ENCODE measurements around the gene FGG.

DNA sequence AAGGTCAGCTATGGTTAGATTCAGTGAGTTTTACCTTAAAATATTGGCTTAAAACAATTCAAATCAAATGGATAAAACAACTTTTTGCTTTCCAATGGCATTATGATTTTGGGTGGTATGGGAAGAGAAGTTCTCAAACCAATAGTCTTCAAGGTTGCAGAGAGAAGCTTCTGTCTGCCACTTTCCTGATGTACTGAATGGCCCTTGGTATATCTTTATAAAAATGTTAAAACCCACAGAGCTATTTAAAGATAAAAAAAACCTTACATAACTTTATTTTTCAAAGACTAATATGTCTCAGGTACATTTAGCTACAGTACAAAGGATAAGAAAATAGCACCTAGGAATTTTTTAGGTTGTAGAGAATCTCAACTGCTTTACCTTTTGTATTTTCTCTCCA is 28.8 kb downstream of the FGG start:
- no peak for TF ChIP-seq CTCF (IDR thresholded peaks at IDR 0.05)
- no peak for TF ChIP-seq POLR2AphosphoS5 (IDR thresholded peaks at IDR 0.05)
